DMS 273 (cell line): ENCODE data around the gene IFITM5.
A peak's percentile ranks its signal among the peaks of the same experiment; 100 is the strongest.
"Not testable (repeated sequence)": the region's sequence is repeated elsewhere in the genome, so short reads cannot be mapped to it uniquely, and the experiment has no call there.

Experiments
- DNase-seq: peaks from one replicate; lab custom pipeline; 2025; ENCODE audit not compliant: unreplicated experiment; lab: John Stamatoyannopoulos, UW

The IFITM5 gene

DNA sequence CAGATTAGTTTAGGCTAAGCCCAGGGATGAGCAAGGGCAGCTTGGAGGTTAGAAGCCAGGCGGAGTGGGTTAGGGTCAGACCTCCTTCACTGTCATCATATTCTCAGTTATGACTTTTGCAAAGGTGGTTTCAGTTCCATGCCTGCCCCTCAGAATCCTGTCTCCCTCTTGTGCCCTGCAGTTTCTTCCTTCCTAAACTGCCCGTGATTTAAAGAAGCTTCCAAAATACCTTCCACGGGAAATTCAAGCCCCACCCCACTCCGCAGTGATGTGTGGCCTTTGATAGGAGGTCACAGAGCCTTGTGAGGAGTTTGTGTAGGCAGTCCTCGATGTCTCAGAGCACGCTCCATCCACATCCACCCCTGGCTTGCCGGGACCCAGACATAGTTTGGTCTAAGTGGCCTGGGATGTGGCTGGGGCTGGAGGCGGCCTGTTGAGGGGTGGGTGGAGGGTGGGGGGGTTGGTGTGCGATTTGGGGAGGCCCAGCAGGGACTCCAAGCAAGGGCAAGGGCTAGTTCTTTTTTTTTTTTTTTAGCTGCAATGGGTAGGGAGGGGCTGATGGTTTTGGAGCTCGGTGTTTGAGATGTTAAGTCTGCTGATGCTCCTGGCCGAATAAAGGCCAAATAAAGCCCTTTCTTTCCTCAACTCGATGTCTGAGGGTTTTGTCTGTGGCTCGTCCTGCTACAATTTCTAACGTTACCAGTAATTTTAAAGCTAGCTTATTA is 12.9 kb upstream of the IFITM5 start:
- no peak for DNase-seq

DNA sequence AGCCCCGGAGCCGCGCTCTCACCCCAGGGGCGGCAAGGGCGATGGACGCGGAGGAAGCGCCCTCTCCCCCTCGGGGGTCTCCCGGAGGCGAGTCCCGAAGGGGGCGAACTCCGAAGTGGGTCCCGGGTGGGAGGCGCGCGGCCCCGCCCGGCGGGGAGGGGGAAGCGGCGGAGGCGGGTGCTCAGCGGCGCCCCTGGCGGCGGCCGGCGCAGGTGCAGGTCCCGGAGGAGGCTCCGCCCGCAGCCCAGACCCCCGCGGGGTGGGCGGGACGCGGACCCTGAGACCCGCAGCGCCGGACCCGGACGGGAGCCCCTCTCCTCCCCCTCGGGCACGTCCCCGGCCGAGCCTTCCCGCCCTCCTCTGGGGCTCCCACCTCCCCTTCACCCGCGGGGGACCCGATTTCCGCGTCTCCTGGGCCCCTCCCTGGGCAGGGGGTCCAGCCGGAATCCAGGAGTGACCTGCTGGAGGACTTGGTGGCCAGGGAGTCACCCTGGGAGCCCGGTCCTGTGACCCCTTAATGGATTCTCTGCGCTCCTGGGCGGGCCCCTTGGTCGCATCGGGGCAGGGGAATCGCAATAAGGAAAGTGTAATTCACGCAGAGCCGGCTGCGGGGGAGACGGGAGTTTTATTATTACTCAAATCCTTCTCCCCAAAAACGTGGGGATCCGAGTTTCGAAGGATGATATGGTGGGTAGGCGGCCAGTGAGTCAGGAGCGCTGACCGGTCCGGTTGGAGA is 11.9 kb upstream of the IFITM5 start:
- not testable (repeated sequence) for DNase-seq

DNA sequence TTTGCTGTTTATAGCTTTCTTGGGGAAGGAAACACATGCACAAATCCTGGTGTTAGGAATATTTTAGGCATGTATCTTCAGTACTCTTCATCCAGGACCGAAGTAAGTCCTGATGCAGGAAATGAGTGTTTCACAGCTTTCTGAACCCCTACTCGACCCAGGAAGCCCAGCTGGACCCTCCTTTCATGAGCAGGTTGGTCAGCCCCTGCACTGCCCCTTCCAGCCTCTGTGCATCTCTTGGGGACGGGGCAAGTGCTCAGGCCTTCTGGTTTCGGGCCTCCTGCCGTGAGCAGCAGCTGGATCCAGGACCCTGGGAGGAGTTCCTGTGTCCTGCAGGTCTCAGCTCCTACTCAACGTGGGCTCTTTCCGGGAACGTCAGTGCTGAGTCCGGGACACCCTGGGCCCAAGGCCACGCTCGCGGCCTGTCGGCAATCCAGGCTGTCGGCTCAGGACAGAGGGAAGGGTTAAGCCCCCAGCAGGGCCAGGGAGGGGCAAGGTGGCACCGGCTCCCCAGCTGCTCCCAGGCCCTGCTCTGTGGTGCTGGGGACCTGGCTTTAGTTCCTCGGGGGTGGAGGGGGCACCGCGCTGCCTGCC is 10.8 kb upstream of the IFITM5 start:
- not testable (repeated sequence) for DNase-seq

DNA sequence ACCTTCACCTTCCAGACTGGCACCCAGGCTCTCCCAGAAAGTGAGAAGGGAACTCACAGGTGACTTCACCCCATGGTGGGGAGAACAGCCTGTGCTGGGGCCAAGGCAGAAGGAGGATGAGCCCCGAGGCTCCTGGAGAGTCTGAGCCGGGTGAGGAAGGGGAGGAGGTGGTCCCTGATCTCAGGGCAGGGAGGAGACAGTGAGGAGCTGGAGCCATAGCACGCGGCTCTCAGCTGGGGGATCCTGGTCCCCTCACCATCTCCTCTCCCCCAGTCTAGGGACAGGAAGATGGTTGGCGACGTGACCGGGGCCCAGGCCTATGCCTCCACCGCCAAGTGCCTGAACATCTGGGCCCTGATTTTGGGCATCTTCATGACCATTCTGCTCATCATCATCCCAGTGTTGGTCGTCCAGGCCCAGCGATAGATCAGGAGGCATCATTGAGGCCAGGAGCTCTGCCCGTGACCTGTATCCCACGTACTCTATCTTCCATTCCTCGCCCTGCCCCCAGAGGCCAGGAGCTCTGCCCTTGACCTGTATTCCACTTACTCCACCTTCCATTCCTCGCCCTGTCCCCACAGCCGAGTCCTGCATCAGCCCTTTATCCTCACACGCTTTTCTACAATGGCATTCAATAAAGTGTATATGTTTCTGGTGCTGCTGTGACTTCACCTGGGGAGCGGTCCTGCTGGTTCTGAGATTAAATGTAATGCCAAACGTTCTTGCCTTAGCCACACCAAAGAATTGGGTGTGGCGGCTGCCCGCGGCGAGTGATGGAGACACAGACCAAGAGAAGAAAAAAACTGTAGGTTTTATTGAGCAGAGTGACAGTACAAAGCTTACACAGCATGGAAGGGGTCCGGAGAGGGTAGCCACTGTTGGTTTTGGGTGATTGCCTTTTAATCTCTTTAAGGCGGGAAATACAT is 9.7 kb upstream of the IFITM5 start:
- DNase-seq, result not testable (repeated sequence)

DNA sequence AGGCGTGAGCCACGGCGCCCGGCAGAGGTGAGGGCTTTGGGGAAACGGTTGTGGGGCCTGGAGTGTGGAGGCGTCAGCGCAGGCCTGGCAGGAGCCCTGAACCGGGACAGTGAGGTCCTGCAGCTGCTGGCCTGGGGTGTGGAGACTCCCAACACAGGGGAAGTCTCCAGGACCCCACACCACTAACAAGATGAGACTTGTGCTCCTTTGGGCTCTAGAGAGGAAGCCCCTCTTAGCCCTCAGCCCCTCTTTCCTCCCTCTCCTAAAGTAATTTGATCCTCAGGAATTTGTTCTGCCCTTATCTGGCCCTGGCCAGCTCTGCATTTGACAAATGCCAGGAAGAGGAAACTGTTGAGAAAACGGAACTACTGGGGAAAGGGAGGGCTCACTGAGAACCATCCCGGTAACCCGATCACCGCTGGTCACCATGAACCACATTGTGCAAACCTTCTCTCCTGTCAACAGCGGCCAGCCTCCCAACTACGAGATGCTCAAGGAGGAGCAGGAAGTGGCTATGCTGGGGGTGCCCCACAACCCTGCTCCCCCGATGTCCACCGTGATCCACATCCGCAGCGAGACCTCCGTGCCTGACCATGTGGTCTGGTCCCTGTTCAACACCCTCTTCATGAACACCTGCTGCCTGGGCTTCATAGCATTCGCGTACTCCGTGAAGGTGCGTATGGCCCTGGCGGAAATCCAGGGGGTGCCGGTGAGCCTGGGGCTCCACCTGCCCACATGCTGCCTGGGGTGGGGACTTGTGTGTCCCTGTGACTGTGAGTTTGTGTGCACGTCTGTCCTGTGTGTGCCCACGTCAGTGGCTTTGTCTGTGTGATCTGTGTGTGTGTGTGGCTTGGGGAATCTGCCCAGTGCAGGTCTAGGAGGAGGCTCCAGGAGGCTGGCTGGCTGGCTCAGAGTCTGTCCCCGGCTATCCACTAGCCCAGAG is 8.7 kb upstream of the IFITM5 start, which contains the start of gene IFITM2:
TSS of gene IFITM2 (plus strand) at position 51 of the 943 bp plus-strand sequence. CDS start at position 428, 377 bp downstream.
- not testable (repeated sequence) for DNase-seq

DNA sequence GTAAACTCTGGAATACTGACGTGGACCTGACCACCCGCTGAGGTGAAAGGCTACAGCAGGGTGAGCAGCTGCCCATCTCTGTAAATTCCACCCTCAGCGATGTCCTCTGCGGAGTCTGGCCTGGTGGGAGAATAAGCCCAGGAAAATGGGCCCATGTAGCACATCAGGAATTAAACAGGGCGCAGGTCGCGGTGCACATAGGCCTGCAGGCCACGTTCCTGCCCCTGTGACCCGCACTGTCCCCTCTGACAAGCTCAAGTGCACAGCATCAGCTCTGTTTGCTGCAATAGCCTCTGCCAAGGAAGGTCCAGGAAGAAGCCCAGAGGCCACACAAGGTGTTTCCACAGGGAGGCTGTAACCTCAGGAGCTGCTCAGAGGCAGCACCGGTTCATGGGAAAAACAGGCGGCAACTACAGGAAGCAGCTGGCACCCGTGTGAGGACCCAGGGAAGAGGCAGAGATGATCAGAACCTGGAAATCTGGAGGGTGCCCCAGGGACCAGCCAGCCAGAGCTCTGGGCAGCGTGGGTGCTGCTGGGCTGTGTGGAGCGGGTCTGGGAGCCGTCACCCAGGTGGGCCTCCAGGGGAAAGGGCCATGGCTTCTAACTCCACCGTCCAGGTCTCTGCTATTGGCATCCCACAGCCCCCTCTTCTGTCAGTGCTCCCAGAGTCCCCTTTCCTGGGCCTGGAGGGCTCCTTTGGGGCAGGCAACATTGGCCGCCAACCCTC is 7.5 kb upstream of the IFITM5 start:
- no peak for DNase-seq

DNA sequence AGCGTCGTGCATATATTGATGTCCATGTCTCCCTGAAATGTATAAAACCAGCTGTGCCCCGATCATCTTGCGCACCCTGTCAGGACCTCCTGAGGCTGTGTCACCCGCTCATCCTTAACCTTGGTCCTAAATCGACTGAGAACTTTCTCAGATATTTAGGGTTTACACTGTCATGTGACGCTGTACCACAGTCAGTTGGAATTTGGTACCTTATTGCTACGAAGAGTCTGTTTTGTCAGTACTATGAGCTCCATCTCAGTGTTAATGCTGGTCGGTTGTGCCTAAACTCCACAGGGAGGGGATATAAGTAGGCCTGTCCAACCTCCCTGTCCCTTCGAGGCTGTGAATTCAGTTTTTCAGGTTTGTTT is 6.5 kb upstream of the IFITM5 start:
- DNase-seq, result no peak

DNA sequence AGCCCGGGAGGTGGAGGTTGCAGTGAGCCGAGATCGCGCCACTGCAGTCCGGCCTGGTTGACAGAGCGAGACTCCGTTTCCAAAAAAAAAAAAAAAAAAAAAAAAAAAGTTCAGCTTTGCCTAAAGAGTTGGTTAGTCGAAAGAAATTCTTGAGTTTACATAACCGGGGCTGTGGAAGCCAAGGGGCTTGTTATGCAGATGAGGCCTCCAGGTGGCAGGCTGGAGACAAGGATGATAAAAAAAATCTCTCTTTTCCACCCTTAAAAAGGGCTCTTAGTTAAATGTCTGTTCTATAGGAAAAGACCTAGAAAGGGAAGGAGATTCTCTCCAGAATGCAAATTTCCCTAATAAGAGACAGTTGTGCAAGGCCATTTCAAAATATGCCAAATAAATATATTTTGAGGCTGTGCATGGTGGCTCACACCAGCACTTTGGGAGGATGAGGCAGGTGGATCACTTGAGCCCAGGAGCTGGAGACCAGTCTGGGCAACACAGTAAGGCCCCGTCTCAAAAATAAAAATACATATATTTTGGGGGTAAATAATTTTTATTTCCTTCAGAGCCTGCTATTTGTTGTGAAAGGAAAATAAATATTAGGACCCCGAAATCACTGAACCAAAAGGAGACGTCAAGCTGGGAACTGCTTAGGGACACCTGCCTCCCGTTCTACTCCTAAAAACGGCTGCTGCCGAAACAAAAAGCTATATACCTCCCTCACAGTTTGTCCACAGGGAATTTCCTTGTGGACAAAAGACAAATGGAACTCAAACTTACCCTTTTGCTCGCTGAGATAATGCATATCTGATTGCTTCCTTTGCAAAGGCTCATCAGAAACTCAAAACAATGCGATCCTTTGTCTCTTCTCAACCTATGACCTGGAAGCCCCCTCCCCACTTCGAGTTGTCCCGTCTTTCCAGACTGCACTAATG is 5.9 kb upstream of the IFITM5 start:
- DNase-seq, result peak; percentile 47

DNA sequence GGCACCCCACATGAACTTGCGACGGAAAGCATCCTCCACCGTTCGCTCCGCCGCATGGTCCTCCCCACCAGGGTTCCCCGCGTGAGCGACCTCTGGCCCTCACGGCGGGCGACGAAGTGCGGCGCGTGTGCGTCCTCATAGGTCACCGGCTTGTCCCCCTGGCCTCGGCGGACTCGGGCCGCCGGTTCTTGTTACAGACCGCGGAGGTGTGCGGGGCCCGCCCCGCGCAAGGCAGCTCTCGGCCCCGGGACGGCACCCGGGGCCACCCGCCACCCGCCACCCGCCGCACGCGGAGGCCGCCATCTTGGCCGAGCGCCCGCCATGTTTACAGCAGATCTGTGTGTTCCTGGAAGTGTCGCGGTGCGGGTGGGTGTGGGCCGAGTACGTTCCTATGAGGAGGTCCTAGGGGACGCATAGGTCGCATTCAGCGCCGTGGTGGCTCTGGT is 4.8 kb upstream of the IFITM5 start:
- DNase-seq, result no peak

DNA sequence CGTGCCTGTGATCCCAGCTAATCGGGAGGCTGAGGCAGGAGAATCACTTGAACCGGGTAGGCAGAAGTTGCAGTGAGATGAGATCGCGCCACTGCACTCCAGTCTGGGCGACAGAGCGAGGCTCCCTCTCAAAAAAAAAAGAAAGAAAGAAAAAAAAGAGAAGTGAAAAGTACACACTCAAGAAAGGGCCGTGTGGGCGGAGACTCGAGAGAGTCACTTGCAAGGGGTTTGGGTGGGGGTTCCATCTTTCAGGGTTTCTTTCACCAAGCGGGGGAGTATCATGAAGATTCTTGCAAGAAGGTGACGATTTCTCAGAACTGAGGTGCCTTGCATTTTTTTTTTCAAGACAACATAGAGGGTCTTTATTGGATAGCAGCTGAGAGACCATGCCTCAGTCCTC is 4.0 kb upstream of the IFITM5 start:
- DNase-seq, result no peak

DNA sequence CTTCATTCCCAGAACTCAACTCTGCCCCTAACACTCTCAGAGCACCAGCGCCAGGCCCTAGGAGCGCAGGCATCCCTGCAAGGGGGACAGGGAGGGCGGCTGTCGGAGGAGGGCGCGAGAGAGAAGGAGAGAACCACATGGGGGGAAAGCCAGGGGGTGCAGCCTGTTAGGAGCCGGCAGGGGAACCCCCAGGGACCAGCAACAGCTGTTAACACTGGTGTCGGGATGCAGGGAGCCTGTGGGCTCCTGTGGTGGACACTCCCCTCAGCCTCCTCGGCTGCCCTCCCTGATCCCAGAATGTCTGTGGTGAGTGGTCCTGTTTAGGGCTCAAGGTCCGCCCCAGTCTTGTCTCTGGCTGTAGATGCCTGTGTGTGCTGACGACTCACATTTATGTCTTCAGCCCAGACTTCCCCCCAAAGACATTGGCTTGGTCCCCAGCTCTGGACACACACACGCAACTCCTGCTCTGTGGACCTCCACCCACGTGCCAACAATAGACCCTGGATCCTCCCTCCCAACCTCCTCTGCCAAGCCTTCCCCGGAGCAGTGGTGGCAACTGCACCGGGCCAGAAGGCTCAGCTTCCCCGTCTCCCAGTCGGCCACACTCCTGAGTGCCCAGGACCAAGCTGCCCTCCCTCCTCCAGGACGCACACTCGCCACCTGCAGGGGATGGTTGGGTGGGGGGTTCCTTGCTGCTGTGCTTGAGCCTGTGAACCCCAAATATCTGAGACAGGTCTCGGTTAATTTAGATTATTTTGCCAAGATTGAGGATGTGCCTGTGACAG is 817 bp upstream of the IFITM5 start:
- DNase-seq, result peak; percentile 50

DNA sequence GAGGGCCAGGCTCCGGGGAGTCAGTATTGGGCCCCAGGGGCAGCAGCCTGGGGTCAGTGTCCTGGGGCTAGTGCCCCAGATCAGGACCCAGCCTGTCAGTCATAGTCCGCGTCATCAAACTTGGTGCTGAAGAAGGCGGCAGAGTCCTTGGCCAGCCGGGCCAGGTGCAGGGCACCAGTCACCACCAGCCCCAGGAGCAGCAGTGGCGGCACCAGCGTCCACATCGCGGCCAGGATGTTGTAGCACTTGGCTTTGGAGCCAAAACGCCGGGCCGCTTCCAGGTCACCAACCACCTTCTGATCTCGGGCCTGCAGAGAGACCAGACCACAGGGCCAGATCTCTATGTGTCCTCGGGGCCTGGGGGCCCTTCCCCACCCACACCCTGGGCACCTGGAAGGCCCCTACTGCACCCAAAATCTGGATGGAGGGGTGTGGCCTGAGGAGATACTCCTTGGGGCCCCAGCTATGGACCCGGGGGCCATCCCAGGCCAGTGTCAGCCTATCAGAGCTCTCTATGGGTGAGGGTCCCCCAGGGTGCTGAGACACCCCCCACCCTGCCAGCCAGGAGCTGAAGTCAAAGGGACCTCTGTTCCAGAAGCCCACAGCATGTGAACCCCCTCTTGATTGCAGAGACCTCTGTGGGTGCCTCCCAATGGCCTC is 790 bp downstream of the IFITM5 start:
- no peak for DNase-seq

DNA sequence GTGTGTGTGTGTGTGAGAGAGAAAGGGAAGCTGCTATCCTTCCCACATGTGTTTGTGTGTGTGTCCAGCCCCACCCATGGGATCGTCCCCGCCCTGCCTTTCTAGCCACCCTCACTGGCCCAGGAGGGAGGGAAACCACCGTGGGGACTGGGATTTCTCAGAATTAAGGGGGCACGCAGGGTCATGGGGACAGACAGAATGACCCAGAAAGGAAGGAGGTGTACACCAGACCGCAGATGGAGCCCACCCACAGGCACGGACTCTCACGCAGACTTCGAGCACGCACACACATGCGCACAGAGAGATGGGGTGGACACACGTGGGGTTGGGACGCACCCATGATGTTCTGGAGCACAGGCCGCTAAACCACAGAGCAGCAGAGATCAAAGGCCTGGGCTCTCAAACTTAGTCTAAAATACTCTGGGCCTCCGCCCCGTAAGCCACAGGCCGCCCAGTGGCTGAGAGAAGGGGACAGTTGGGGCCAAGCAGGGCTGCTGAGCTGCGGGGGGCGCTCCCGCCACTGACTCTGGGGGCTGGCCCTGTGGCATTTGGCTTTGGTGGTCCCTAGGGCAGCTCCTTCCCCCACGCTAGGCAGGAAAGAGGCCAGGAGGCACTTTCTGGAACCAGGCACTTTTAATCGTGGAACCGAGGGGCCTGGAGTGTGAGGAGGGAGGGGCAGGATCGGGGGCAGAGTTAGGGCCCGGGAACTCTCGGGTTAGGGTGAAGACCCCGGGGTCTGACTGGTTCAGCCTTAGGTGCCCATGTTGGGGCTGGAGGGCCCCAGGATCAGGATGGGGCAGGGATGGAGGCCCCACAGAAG is 1.5 kb downstream of the IFITM5 start:
- no peak for DNase-seq

DNA sequence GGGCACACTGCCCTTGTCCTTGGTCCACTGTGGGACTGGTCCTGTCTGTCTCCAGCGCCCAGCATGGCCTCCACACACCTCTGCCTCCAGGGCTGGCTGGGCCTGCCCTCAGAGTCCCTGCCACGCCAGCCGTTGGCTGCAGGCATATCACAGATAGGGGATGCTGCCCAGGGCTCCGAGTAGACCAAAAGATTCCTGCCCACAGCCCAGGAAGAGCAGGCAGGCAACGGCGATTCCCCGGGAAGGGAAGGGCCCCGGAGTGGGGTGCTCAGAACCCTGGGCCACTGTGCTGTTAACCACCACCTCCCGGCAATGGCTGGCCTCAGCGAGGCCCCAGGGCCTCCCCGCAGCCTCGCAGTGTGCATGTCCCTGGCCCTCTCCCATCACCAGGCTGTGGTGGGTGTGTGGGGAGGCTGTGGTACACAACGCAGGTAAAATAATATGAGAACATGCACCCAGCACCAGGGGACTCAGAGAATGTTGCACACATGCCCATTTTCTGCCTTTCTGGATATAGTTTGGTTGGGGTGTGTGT is 2.2 kb downstream of the IFITM5 start:
- DNase-seq, result no peak

DNA sequence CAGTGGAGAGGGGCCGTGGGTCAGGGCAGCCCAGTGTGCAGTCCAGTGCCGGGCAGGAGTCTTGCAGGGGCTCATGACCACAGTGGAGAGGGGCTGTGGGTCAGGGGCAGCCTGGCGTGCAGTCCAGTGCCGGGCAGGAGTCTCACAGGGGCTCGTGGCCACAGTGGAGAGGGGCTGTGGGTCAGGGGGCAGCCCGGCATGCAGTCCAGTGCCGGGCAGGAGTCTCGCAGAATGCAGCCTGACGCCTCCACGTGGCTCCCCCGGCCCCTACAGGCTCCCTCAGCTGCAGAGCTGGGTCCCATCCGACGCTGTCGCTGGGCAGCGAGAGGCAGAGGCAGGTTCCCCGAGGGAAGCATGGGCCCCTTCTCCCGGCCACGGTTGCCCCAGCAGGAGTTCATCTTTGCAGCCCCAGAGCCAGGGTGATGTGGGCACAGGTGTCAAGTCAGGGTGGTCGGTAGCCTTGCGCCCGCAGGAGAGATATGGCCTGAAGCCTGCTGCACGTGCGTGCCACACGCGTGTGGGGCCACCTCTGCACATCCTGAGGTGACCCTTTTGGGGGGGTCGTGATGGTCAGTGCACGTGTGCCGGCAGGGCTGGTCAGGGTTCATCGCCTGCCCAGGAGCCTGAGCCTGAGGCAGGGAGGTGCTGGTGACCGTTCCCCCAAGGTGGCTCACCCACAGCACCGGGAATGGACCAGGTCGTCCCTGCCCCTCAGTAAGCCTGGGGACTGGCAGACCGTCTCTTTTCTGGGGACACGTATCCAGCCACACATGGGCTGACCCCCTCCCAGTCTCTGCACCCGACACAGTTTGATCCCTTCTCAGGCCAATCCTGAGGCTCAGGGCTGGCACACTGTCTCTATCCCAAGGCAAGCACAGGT is 2.9 kb downstream of the IFITM5 start:
- DNase-seq, result no peak
